ENCODE measurements around the gene WDR7.

DNA sequence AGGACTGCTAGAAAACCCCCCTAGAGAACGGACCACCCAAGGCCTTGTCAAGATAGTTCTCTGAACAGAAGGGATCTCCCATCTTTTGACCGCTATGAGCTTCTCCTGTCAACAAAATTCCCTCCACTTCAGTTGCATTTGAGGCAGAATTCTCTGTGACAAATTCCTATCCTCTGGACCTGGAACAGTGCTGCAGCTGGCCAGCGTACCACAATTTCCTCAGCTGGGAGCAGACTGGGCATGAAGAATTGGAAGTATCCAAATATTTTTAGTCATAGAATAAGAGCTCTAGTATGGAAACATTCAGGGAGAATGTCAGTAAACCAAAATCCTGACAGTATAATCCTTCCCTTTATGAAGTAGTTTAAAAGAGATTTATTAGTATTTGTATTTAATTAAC, 348.7 kb downstream of the WDR7 start:
- TF ChIP-seq, protein P1, sequence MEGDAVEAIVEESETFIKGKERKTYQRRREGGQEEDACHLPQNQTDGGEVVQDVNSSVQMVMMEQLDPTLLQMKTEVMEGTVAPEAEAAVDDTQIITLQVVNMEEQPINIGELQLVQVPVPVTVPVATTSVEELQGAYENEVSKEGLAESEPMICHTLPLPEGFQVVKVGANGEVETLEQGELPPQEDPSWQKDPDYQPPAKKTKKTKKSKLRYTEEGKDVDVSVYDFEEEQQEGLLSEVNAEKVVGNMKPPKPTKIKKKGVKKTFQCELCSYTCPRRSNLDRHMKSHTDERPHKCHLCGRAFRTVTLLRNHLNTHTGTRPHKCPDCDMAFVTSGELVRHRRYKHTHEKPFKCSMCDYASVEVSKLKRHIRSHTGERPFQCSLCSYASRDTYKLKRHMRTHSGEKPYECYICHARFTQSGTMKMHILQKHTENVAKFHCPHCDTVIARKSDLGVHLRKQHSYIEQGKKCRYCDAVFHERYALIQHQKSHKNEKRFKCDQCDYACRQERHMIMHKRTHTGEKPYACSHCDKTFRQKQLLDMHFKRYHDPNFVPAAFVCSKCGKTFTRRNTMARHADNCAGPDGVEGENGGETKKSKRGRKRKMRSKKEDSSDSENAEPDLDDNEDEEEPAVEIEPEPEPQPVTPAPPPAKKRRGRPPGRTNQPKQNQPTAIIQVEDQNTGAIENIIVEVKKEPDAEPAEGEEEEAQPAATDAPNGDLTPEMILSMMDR (IDR thresholded peaks at IDR 0.05): no peak
- no peak for TF ChIP-seq POLR2A (IDR thresholded peaks at IDR 0.05)
- no peak for TF ChIP-seq POLR2AphosphoS5 (IDR thresholded peaks at IDR 0.05)

Measured in gastroesophageal sphincter (tissue), 3 donors.